K562 (cell line): Measurements from ENCODE around the gene CARMIL1. TPM values are rescaled to one million over a fixed set of nuclear protein-coding genes. Genes with fewer than 3 reads are reported as not detected.

Source experiments
- ATAC-seq: fragments of 200-7000 bp; cut with Tn5 transposase; 3 replicates; pipeline ENCODE4 v1.9.1; 2020; ENCODE audit warnings: moderate library complexity
- BruUV-seq: library from RNA; stranded (reverse); fragments of 400-500 nt; replicated peaks from 2 replicates; lab custom pipeline; 2021; lab: Mats Ljungman, UMichigan
- CTCF ChIA-PET: fragments of 300-600 bp; formaldehyde crosslinking; extraction: SDS; loops from one replicate; lab custom pipeline; 2021; ENCODE audit warnings: low intra/inter-chr PET ratio; lab: Yijun Ruan, JAX
- POLR2A ChIA-PET: fragments of 300-600, 350-650 bp; sonication (Branson Sonifier 250); formaldehyde crosslinking; extraction: SDS; loops from one replicate; lab custom pipeline; 2021; ENCODE audit warnings: antibody characterized with exemption, inconsistent platforms; lab: Yijun Ruan, JAX
- DNase-seq, 4 experiments: peaks; one replicate each; pipeline versions ENCODE4 v3.0.0 to v3.0.0-alpha.2; 2011 to 2018; ENCODE audit warnings: low spot score in 3 of 4, mixed read lengths in 3 of 4; ENCODE audit errors: extremely low read depth in 1 of 4
- FAIRE-seq: peaks from 2 replicates; lab custom pipeline; 2011; peaks lifted over from hg19 to GRCh38; lab: Jason Lieb, UNC
- H2AFZ ChIP-seq: 2 replicates; pipeline ENCODE4 v1.6.0; 2011; ENCODE audit warnings: low read depth, low read length, control low read depth, inconsistent platforms
- H3K27ac ChIP-seq: fragments of 200-600 bp; 3 replicates; pipeline ENCODE4 v1.8.0; 2011; ENCODE audit warnings: low read depth, mild to moderate bottlenecking, control low read depth, inconsistent platforms, low read length, moderate library complexity, mixed read lengths; ENCODE audit errors: extremely low read depth
- H3K27me3 ChIP-seq, 2 experiments: fragments of 300-600 bp in 1 of 2; 2 replicates in 1 of 2; 3 replicates in 1 of 2; pipeline versions ENCODE4 v1.6.0 to v1.8.0; 2011; ENCODE audit warnings: inconsistent platforms in 2 of 2, low read length in 2 of 2, mild to moderate bottlenecking in 1 of 2, mixed read lengths in 1 of 2, moderate library complexity in 1 of 2; ENCODE audit not compliant: control insufficient read depth in 2 of 2, insufficient read depth in 2 of 2
- H3K36me3 ChIP-seq: fragments of 300-600 bp; 3 replicates; pipeline ENCODE4 v1.8.0; 2011; ENCODE audit warnings: mild to moderate bottlenecking, low read length, inconsistent platforms; ENCODE audit not compliant: control insufficient read depth, insufficient read depth
- H3K4me1 ChIP-seq, 2 experiments: fragments of 200-600 bp in 1 of 2; replicated peaks in 1 of 2; 2 replicates in 1 of 2; 3 replicates in 1 of 2; pipeline versions ENCODE4 v1.5.1 to v1.8.0; 2011; ENCODE audit warnings: inconsistent platforms in 2 of 2, low read length in 2 of 2, mild to moderate bottlenecking in 1 of 2, mixed read lengths in 1 of 2, moderate library complexity in 1 of 2; ENCODE audit not compliant: control insufficient read depth in 2 of 2, insufficient read depth in 2 of 2
- H3K4me2 ChIP-seq: 2 replicates; pipeline ENCODE4 v1.6.1; 2011; ENCODE audit warnings: low read length, control low read depth, inconsistent platforms, mixed read lengths; ENCODE audit not compliant: insufficient read depth
- H3K4me3 ChIP-seq: fragments of 200-600 bp; sonication (generic), shearing (Covaris generic); 2 replicates; pipeline ENCODE4 v1.5.1; 2016; ENCODE audit warnings: control low read depth, inconsistent platforms
- H3K79me2 ChIP-seq: fragments of 200-600 bp; 3 replicates; pipeline ENCODE4 v1.8.0; 2011; ENCODE audit warnings: low read length, inconsistent platforms; ENCODE audit not compliant: control insufficient read depth, insufficient read depth
- H3K9ac ChIP-seq, 2 experiments: 2 replicates each; pipeline versions ENCODE4 v1.6.0 to v1.6.1; 2011; ENCODE audit warnings: low read depth in 2 of 2, low read length in 2 of 2, control low read depth in 1 of 2, inconsistent platforms in 1 of 2, mild to moderate bottlenecking in 1 of 2, mixed read lengths in 1 of 2; ENCODE audit not compliant: insufficient read depth in 1 of 2
- H3K9me1 ChIP-seq: one replicate; pipeline ENCODE4 v1.6.0; 2011; ENCODE audit warnings: inconsistent platforms, mild to moderate bottlenecking, low read length, moderate library complexity; ENCODE audit not compliant: control insufficient read depth, insufficient read depth
- H3K9me3 ChIP-seq: replicated peaks from 2 replicates; pipeline ENCODE4 v1.5.1; 2011; ENCODE audit warnings: low read depth, low read length, inconsistent platforms; ENCODE audit not compliant: control insufficient read depth, insufficient read depth
- H4K20me1 ChIP-seq: replicated peaks from 2 replicates; pipeline ENCODE4 v1.6.1; 2011; ENCODE audit warnings: low read length, inconsistent platforms, mixed read lengths; ENCODE audit not compliant: control insufficient read depth, insufficient read depth
- BACH1 ChIP-seq: fragments of 200-800 bp; sonication (Bioruptor generic); IDR thresholded peaks from 2 replicates; pipeline ENCODE4 v1.6.1; 2016; ENCODE audit warnings: missing genetic modification characterization, missing compliant biosample characterization
- BRF1 ChIP-seq: IDR thresholded peaks from 3 replicates; pipeline ENCODE4 v1.6.1; 2011; ENCODE audit warnings: borderline replicate concordance, mild to moderate bottlenecking; ENCODE audit not compliant: insufficient read length; ENCODE audit errors: extremely low read depth
- CBX1 ChIP-seq: sonication (generic); IDR thresholded peaks from 2 replicates; pipeline ENCODE4 v1.6.1; 2016; ENCODE audit warnings: antibody characterized with exemption, low read depth, mild to moderate bottlenecking
- EP400 ChIP-seq: fragments of 450-650 bp; IDR thresholded peaks from 2 replicates; pipeline ENCODE4 v1.6.1; 2017; ENCODE audit warnings: antibody characterized with exemption, mild to moderate bottlenecking, moderate library complexity
- HMGN3 ChIP-seq: IDR thresholded peaks from 2 replicates; pipeline ENCODE4 v1.6.1; 2011; ENCODE audit warnings: borderline replicate concordance, low read depth, mild to moderate bottlenecking, mixed read lengths, low read length; ENCODE audit not compliant: insufficient read length; ENCODE audit errors: extremely low read depth
- MCM7 ChIP-seq, 2 experiments: fragments of 450-650 bp; IDR thresholded peaks; 2 replicates each; pipeline ENCODE4 v1.6.1; 2016 to 2018
- PHB ChIP-seq: fragments of 250-450 bp; sonication (Bioruptor Pico); IDR thresholded peaks from 2 replicates; pipeline ENCODE4 v1.5.0; 2021
- POLR3G ChIP-seq: IDR thresholded peaks from 2 replicates; pipeline ENCODE4 v1.6.1; 2011; ENCODE audit not compliant: insufficient read length, insufficient replicate concordance; ENCODE audit errors: extremely low read depth
- ZBED1 ChIP-seq: IDR thresholded peaks from 2 replicates; pipeline ENCODE4 v1.6.1; 2014
- ZNF121 ChIP-seq: sonication (generic); formaldehyde crosslinking; conservative IDR thresholded peaks from 2 replicates; pipeline ENCODE4 v1.8.0; 2022; ENCODE audit warnings: missing genetic modification reagents
- ZNF174 ChIP-seq: fragments of 250-450 bp; sonication (Bioruptor Pico); IDR thresholded peaks from 2 replicates; pipeline ENCODE4 v1.4.0; 2020; ENCODE audit warnings: mild to moderate bottlenecking
- ZNF175 ChIP-seq: fragments of 200-800 bp; sonication (Bioruptor generic); IDR thresholded peaks from 2 replicates; pipeline ENCODE4 v1.6.1; 2016; ENCODE audit warnings: low read depth, mild to moderate bottlenecking, missing genetic modification characterization, missing compliant biosample characterization
- ZNF263 ChIP-seq: sonication (generic); formaldehyde crosslinking; IDR thresholded peaks from 2 replicates; pipeline ENCODE4 v1.8.0; 2022; ENCODE audit warnings: mild to moderate bottlenecking, missing genetic modification reagents, borderline replicate concordance
- ZNF551 ChIP-seq: fragments of 250-450 bp; sonication (Bioruptor Pico); IDR thresholded peaks from 2 replicates; pipeline ENCODE4 v1.5.0; 2021; ENCODE audit warnings: mild to moderate bottlenecking, moderate library complexity
- ZNF79 ChIP-seq: fragments of 250-450 bp; sonication (Bioruptor Pico); IDR thresholded peaks from 2 replicates; pipeline ENCODE4 v1.4.0; 2020; ENCODE audit warnings: low read depth, mild to moderate bottlenecking, moderate library complexity
- WGBS: fragments of 100-300 bp; shearing (Covaris generic); methylation state at CpG from one replicate; pipeline ENCODE4 v1.1.6; 2016; ENCODE audit warnings: low coverage, mixed read lengths; ENCODE audit not compliant: insufficient coverage; ENCODE audit errors: missing lambda C conversion rate; 5-methylcytosine and 5-hydroxymethylcytosine counted together
- in situ Hi-C: fragments of 300-500 bp; cut with MboI; formaldehyde crosslinking; loops from 4 replicates; pipeline ENCODE4 v1.15.0; 2018; ENCODE audit warnings: inconsistent platforms, mixed read lengths
- intact Hi-C: fragments of 100-400 bp; cut with micrococcal nuclease; formaldehyde crosslinking; loops from 2 replicates; pipeline ENCODE4 v1.14.2; 2022
- polyA plus RNA-seq, 8 experiments: library from polyadenylated mRNA; depleted of rRNA in 4 of 8; stranded (reverse) in 5 of 8; unstranded in 3 of 8; fragments of >200 nt; fragmentation: Nextera tagmentation in 2 of 8; fragmentation: Illumina TruSeq in 1 of 8; extraction: Ambion mirVana in 2 of 8; extraction: Trizol in 1 of 8; gene quantifications; 2 replicates each; pipeline versions ENCODE4 v1.2.1 to v1.2.3, GENCODE V29; 2011 to 2014; ENCODE audit warnings: inconsistent platforms in 1 of 8, missing spikeins in 1 of 8
- total RNA-seq, 7 experiments: library from RNA; depleted of rRNA in 6 of 7; stranded (reverse); fragments of >200 nt in 6 of 7; fragmentation: Illumina TruSeq in 2 of 7; extraction: Trizol in 2 of 7; gene quantifications; 2 replicates each; pipeline versions ENCODE4 v1.2.1 to v1.2.3, GENCODE V29; 2011 to 2021; ENCODE audit warnings: low replicate concordance in 1 of 7

Gene CARMIL1
- total and polyA plus RNA-seq, 9 of the 15 experiments (the other 6 are each of a cell fraction or from before 2014, with no cell fraction given) = 0.04 to 0.32 (median 0.10) TPM; not detected in 1

DNA sequence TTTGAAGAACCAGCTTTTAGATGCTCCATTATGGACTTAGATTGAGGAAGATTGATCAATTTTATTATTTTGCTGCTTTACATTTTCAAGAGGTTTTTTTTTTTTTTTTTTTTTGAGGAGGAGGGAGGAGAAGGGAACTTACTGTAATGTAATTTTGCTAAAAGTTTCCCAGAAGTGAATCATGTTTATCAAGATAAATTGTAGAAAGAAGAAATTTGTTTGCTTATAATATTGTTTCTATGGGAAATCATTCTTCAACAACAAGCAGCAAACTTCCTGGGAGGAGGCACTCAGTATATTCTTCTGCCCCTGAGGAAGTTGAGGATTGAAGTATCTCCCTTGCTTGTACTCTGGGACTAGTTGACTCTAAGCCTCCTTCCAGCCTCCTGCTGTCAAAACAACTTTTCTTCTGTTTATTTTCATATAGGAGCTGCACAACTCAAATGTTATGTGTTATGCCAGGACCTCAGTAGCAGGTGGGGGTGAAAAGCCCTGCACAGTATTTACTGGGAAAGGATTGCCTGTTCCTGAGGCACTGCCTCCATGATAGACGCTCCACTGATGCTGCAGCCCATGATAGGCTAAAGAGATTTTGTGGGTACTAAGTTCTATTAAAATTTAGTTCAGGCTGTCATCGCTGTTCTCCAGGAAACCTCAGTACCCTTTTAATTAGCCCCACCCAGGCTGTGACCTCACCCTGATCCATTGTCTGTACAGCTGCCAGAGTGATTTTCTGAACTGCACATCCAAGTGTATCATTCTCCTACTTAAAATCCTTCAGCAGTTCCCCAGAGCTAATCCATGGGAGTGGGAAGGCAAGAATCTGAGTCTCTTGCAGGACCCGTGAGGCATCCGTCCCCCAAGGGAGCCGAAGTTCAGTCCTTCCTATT is 51.9 kb downstream of the CARMIL1 start (continued):
- no peak for TF ChIP-seq PHB (CRISPR knock-in tag)
- TF ChIP-seq ZNF175 = no peak
- TF ChIP-seq ZBED1 = no peak
- no peak for TF ChIP-seq ZNF121 (CRISPR knock-in tag)
- TF ChIP-seq BRF1 = no peak
- no peak for TF ChIP-seq ZNF174 (CRISPR knock-in tag)
- TF ChIP-seq BACH1 = no peak
- no peak for TF ChIP-seq MCM7 (IDR thresholded peaks at IDR 0.05)
- TF ChIP-seq ZNF263 (CRISPR knock-in tag) = no peak
- TF ChIP-seq ZNF79 = no peak
- no peak for TF ChIP-seq ZNF551 (CRISPR knock-in tag)
- no peak for TF ChIP-seq POLR3G
- no peak for TF ChIP-seq CBX1

- Histone ChIP-seq H3K36me3 (no peaks in the 10 kb centered on the region), H3K27ac (no peak overlapping the region), H4K20me1 (no peaks in the 10 kb centered on the region), H3K79me2 (no peaks in the 10 kb centered on the region), H3K4me1 (no peaks in the 10 kb centered on the region), H3K9me3 (no peaks in the 10 kb centered on the region; the same call in 1 of the 2 replicates), H2AFZ (no peak overlapping the region), H3K9ac (no peak overlapping the region), H3K9me1 (no peaks in the 10 kb centered on the region), H3K4me3 (no peak overlapping the region), H3K27me3 (no peaks in the 10 kb centered on the region), H3K4me2 (no peak overlapping the region)
- TF ChIP-seq HMGN3 (no peak), EP400 (no peak)
- ChIA-PET CTCF (no interaction called here), POLR2A (no interaction called here)
- FAIRE-seq = no peak
- in situ Hi-C loops = no loop called here
- 0% methylated on average over 3 of the region's 3 CpGs for WGBS
- no peak for DNase-seq
- no peak for ATAC-seq
- intact Hi-C loops = no loop called here
- no TSS peak for BruUV-seq
These were observed 53.0 kb downstream of the CARMIL1 start for GRCh38 chr6:25332165-25332564.
